GM23248 (cell line): Measurements from ENCODE around the gene PLOD1. TPM values are rescaled to one million over a fixed set of nuclear protein-coding genes. Genes with fewer than 3 reads are reported as not detected.

Source experiments
- DNase-seq: peaks from one replicate; pipeline ENCODE4 v3.0.0-alpha.2; 2015
- H2AFZ ChIP-seq: fragments of 200-600 bp; sonication (generic); 2 replicates; pipeline ENCODE4 v1.6.1; 2016; ENCODE audit warnings: antibody characterized with exemption
- H3F3A ChIP-seq: fragments of 200-600 bp; sonication (generic); 2 replicates; pipeline ENCODE4 v1.6.1; 2016; ENCODE audit warnings: mild to moderate bottlenecking, antibody characterized with exemption, mixed run types; ENCODE audit not compliant: insufficient read depth
- H3K27ac ChIP-seq: fragments of 200-600 bp; sonication (generic); 2 replicates; pipeline ENCODE4 v1.5.1; 2016; ENCODE audit warnings: mild to moderate bottlenecking
- H3K27me3 ChIP-seq: fragments of 200-600 bp; sonication (generic); replicated peaks from 2 replicates; pipeline ENCODE4 v1.6.1; 2016; ENCODE audit warnings: mild to moderate bottlenecking; ENCODE audit not compliant: insufficient read depth
- H3K36me3 ChIP-seq: fragments of 200-600 bp; sonication (generic); 2 replicates; pipeline ENCODE4 v1.6.1; 2016; ENCODE audit warnings: low read depth, mild to moderate bottlenecking
- H3K4me1 ChIP-seq: fragments of 200-600 bp; sonication (generic); 2 replicates; pipeline ENCODE4 v1.6.1; 2016; ENCODE audit warnings: mild to moderate bottlenecking; ENCODE audit not compliant: insufficient read depth
- H3K4me2 ChIP-seq: fragments of 200-600 bp; sonication (generic); one replicate; pipeline ENCODE4 v1.6.1; 2016; ENCODE audit warnings: mild to moderate bottlenecking; ENCODE audit not compliant: unreplicated experiment
- H3K4me3 ChIP-seq: fragments of 200-600 bp; sonication (generic); 2 replicates; pipeline ENCODE4 v1.5.1; 2016; ENCODE audit warnings: mild to moderate bottlenecking
- H3K79me2 ChIP-seq: fragments of 200-600 bp; sonication (generic); 2 replicates; pipeline ENCODE4 v1.6.1; 2016; ENCODE audit warnings: mild to moderate bottlenecking; ENCODE audit not compliant: insufficient read depth
- H3K9ac ChIP-seq: fragments of 200-600 bp; sonication (generic); 2 replicates; pipeline ENCODE4 v1.6.1; 2016; ENCODE audit warnings: mild to moderate bottlenecking
- H3K9me2 ChIP-seq: fragments of 200-600 bp; sonication (generic); 2 replicates; pipeline ENCODE4 v1.6.1; 2016; ENCODE audit warnings: mixed run types, mild to moderate bottlenecking, moderate library complexity; ENCODE audit not compliant: insufficient read depth
- H3K9me3 ChIP-seq: fragments of 200-600 bp; sonication (generic); one replicate; pipeline ENCODE4 v1.6.1; 2017; ENCODE audit warnings: low read depth
- H4K20me1 ChIP-seq: fragments of 200-600 bp; sonication (generic); 2 replicates; pipeline ENCODE4 v1.6.0; 2016; ENCODE audit not compliant: insufficient read depth
- EZH2 ChIP-seq: fragments of 200-600 bp; sonication (generic); IDR thresholded peaks from 2 replicates; pipeline ENCODE4 v1.6.1; 2018; ENCODE audit warnings: antibody characterized with exemption, mild to moderate bottlenecking; ENCODE audit not compliant: insufficient read depth, poor library complexity, severe bottlenecking
- EZH2phosphoT487 ChIP-seq: fragments of 200-600 bp; sonication (generic); IDR thresholded peaks from 2 replicates; pipeline ENCODE4 v1.6.1; 2018; ENCODE audit warnings: antibody characterized with exemption, moderate library complexity, mild to moderate bottlenecking, low read depth; ENCODE audit not compliant: insufficient read depth
- WGBS, 2 experiments: methylation state at CpG; one replicate each; pipeline ENCODE4 v1.1.6; 2015 to 2017; ENCODE audit warnings: low lambda C conversion rate in 2 of 2, low coverage in 1 of 2; ENCODE audit errors: missing lambda C conversion rate in 2 of 2; 5-methylcytosine and 5-hydroxymethylcytosine counted together
- in situ Hi-C: fragments of 300-500 bp; cut with MboI; formaldehyde crosslinking; loops from 2 replicates; pipeline ENCODE4 v1.15.0; 2020
- polyA plus RNA-seq: library from polyadenylated mRNA; unstranded; fragments of >200 nt; fragmentation: Nextera tagmentation; extraction: Ambion mirVana; gene quantifications from 2 replicates; pipeline ENCODE4 v1.2.1, GENCODE V29; 2016
- total RNA-seq: library from RNA; depleted of rRNA; stranded (reverse); fragments of >200 nt; shearing (Covaris generic); gene quantifications from 2 replicates; pipeline ENCODE4 v1.2.3, GENCODE V29; 2014

PLOD1 gene
- total and polyA plus RNA-seq, 2 experiments from 2014 or later: 443 to 633 TPM

DNA sequence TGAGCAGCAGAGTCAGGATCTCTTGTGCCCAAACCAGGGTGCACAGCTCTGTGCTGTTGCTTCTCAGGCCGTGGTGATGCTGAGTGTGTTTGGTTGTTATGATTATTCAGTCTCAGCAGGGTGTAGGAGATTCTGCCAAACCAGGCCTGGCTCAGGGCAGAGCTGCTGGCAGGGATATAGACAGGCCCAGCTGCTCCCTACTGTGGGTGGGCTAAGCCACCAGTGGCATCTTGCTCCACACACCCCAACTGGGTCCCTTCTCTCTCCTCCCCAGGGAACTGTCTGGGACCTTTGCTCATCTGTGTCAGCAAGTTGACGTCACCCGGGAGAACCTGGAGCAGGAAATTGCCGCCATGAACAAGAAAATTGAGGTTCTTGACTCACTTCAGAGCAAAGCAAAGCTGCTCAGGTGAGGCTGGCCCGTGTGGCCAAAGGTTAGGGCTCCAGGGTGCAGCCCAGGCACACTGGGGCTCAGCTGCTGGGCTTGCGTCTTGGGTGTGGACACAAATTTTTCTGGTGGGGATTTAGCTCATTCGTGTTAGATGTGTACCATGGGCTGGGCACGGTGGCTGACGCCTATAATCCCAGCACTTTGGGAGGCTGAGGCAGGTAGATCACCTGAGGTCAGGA, 74.9 kb downstream of the PLOD1 start:
- peaks cover 30% of the 10 kb centered on the region for H3K36me3 ChIP-seq
- DNase-seq: no peak

DNA sequence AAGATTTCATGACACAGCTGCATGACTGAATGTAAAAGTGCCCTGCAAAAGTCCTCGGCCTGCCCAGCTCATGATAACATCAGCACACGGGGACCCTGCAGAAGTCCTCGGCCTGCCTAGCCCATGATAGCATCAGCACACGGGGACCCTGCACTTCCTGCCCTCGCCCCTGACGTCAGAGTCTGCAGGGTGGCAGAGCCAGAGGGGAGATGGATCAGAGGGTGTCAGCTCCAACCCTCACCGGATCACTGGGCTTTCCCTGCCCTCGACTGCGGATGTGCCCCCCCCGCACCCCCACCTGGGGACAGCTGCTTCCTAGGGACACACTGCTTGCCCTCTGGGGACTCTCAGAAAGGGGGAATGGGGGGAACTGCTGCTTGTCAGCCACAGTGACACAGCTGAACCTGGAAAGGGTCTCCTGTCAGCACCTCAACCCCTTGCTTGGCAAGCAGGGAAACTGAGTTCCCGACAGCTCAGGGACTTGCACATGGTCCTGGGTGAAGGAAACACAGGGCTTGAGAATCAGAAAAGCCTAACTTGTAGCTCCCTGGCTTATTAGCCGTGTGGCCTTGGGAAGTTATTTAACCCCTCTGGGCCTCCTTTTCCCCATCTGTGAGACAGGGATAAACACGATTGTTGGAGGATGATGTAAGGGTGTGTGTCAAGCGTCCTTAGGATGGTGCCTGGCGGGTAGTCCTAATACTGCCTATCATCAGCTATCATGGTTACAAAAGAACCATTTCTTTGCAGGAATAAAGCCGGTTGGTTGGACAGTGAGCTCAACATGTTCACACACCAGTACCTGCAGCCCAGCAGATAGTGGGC, 76.4 kb downstream of the PLOD1 start:
- H4K20me1 ChIP-seq: no peaks in the 10 kb centered on the region
- in situ Hi-C loops: no loop called here
- H3K9me3 ChIP-seq: no peaks in the 10 kb centered on the region
- H3F3A ChIP-seq: peaks cover 33% of the 10 kb centered on the region
- no peaks in the 10 kb centered on the region for H3K79me2 ChIP-seq
- no peaks in the 10 kb centered on the region for H3K27me3 ChIP-seq
- H3K27ac ChIP-seq: no peak overlapping the region
- peaks cover 22% of the 10 kb centered on the region; the same call in 1 of the 2 replicates for H3K36me3 ChIP-seq
- no peaks in the 10 kb centered on the region for H3K9me2 ChIP-seq
- WGBS, 2 experiments: 91 to 92% methylated on average over 16 of the region's 16 CpGs
- no peak for TF ChIP-seq EZH2
- TF ChIP-seq EZH2phosphoT487: no peak
- H2AFZ ChIP-seq: no peak overlapping the region
- no peak overlapping the region for H3K4me2 ChIP-seq
- H3K4me1 ChIP-seq: peaks cover 25% of the 10 kb centered on the region
- no peak overlapping the region for H3K9ac ChIP-seq
- H3K4me3 ChIP-seq: no peak overlapping the region
- DNase-seq: no peak

More for the DNA sequence above, 74.9 kb downstream of the PLOD1 start:
- TF ChIP-seq EZH2: no peak
- TF ChIP-seq EZH2phosphoT487: no peak
- H2AFZ ChIP-seq: no peak overlapping the region
- H3K9ac ChIP-seq: no peak overlapping the region
- no peaks in the 10 kb centered on the region for H3K79me2 ChIP-seq
- no peak overlapping the region for H3K27ac ChIP-seq
- no peaks in the 10 kb centered on the region for H3K9me2 ChIP-seq
- no peaks in the 10 kb centered on the region for H4K20me1 ChIP-seq
- peaks cover 21% of the 10 kb centered on the region for H3F3A ChIP-seq
- H3K27me3 ChIP-seq: no peaks in the 10 kb centered on the region
- no peak overlapping the region for H3K4me3 ChIP-seq
- H3K4me1 ChIP-seq: peaks cover 16% of the 10 kb centered on the region
- in situ Hi-C loops: no loop called here
- no peaks in the 10 kb centered on the region for H3K9me3 ChIP-seq
- 90 to 91% methylated on average over 9 of the region's 9 CpGs for WGBS, 2 experiments
- H3K4me2 ChIP-seq: no peak overlapping the region

DNA sequence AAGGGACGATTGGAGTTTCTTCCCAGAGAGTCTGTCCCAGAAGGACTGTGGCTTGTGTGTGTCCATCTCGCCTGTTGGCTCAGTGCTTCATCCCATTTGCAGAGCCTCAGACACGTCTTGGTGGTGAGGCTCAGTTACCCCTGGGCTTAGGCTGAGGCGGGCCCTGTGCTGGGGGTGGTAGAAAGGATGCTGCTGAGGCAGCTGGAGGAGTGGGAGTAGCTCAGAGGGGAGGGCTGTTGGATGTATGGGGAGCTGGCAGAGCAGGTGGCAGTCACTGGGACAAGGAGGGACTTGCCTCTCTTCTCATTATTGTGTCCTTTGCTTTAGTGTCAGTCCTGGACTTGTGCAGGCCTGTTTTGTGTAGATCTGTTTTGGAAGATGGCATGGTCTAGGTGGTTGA, 77.5 kb downstream of the PLOD1 start:
- in situ Hi-C loops: no loop called here
- no peak overlapping the region for H3K9ac ChIP-seq
- no peak overlapping the region for H3K4me3 ChIP-seq
- H3K9me3 ChIP-seq: no peaks in the 10 kb centered on the region
- no peak for DNase-seq
- no peak overlapping the region for H3K4me2 ChIP-seq
- WGBS, 2 experiments: 97 to 98% methylated on average over 4 of the region's 4 CpGs
- H3K27me3 ChIP-seq: no peaks in the 10 kb centered on the region
- H3K36me3 ChIP-seq: peaks cover 14% of the 10 kb centered on the region; the same call in 1 of the 2 replicates
- H3K79me2 ChIP-seq: no peaks in the 10 kb centered on the region
- TF ChIP-seq EZH2 (no peak), EZH2phosphoT487 (no peak)
- no peak overlapping the region for H3K27ac ChIP-seq
- H4K20me1 ChIP-seq: no peaks in the 10 kb centered on the region
- no peak overlapping the region for H2AFZ ChIP-seq
- peaks cover 25% of the 10 kb centered on the region for H3K4me1 ChIP-seq
- H3K9me2 ChIP-seq: no peaks in the 10 kb centered on the region
- peaks cover 33% of the 10 kb centered on the region for H3F3A ChIP-seq

DNA sequence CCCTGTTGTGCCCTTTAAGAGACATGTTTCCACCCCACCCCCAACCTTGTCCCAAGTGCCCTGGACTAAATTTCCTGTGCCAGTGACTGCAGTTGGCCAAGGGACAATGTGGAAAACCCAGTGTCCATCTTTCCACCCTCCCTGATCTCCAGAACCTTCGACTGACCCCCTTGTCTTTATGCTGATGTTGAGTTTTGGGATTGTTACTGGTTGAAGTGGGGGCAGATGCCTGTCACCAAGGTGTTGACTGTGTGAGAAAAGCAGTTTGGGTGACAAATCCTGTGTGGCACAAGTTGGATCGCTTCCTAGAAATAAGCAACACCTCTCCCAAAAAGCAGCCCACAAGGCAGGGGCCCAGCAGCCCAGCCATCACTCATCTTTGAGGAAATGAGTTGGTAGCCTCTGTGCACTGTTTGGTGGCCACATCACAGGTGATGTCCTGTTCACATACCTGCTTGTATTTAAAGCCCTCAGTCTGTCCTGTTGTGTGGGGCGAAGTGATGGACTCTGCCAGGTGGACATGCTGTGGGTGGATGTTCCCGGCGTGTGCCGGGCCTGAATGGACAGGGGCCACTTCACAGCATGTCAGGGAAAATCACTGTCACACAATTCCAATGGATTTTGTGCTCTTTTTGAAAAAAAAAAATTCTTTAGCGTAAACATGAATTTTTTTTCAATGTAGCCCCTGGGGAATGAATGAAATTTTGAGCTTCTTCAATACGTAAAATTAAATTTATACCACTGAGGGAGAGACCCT, 78.2 kb downstream of the PLOD1 start:
- Histone ChIP-seq H3K79me2 (no peaks in the 10 kb centered on the region), H2AFZ (no peak overlapping the region), H3K36me3 (peaks cover 14% of the 10 kb centered on the region; the same call in 1 of the 2 replicates), H3K9me2 (no peaks in the 10 kb centered on the region), H3F3A (peaks cover 33% of the 10 kb centered on the region), H3K9me3 (no peaks in the 10 kb centered on the region), H3K27me3 (no peaks in the 10 kb centered on the region), H3K9ac (0 out of 2 replicates have a peak overlapping the region, but pooled peaks have one; percentile 7), H3K4me1 (peaks cover 25% of the 10 kb centered on the region), H3K4me2 (peak overlapping the region; percentile 11), H3K27ac (peak overlapping the region; percentile 84; the same call in 1 of the 2 replicates), H3K4me3 (no peak overlapping the region), H4K20me1 (no peaks in the 10 kb centered on the region)
- no peak for DNase-seq
- in situ Hi-C loops: no loop called here
- 94 to 95% methylated on average over 8 of the region's 8 CpGs for WGBS, 2 experiments
- TF ChIP-seq EZH2phosphoT487 (no peak), EZH2 (no peak)
